MCF 10A (cell line): ENCODE measurements around the gene PCCA. TPM values are rescaled to one million over a fixed set of nuclear protein-coding genes. Genes with fewer than 3 reads are reported as not detected.

Experiments
- BruUV-seq: library from RNA; stranded (reverse); fragments of 400-500 nt; replicated peaks from 2 replicates; lab custom pipeline; 2021; lab: Mats Ljungman, UMichigan
- CTCF ChIA-PET: fragments of 300-600 bp; sonication (Branson Sonifier 250); formaldehyde crosslinking; extraction: SDS; loops from one replicate; lab custom pipeline; 2021; ENCODE audit warnings: antibody characterized with exemption, inconsistent platforms; lab: Yijun Ruan, JAX
- POLR2A ChIA-PET: fragments of 300-600, 350-650 bp; sonication (Branson Sonifier 250); formaldehyde crosslinking; extraction: SDS; loops from one replicate; lab custom pipeline; 2020; ENCODE audit warnings: antibody characterized with exemption, inconsistent platforms; lab: Yijun Ruan, JAX
- DNase-seq: peaks from one replicate; pipeline ENCODE4 v3.0.0-alpha.2; 2018; ENCODE audit not compliant: unreplicated experiment
- H3K27ac Mint-ChIP-seq: one replicate; pipeline ENCODE4 v1.8.0; 2022; ENCODE audit warnings: mild to moderate bottlenecking, low read depth, mixed read lengths; ENCODE audit not compliant: unreplicated experiment
- H3K27me3 Mint-ChIP-seq: one replicate; pipeline ENCODE4 v1.8.0; 2022; ENCODE audit warnings: mixed read lengths; ENCODE audit not compliant: insufficient read depth, unreplicated experiment
- H3K36me3 Mint-ChIP-seq: one replicate; pipeline ENCODE4 v1.8.0; 2022; ENCODE audit warnings: mild to moderate bottlenecking, moderate library complexity, mixed read lengths; ENCODE audit not compliant: insufficient read depth, unreplicated experiment
- H3K4me1 Mint-ChIP-seq: one replicate; pipeline ENCODE4 v1.8.0; 2022; ENCODE audit warnings: mixed read lengths; ENCODE audit not compliant: insufficient read depth, unreplicated experiment
- H3K4me3 Mint-ChIP-seq: one replicate; pipeline ENCODE4 v1.8.0; 2022; ENCODE audit warnings: mild to moderate bottlenecking, moderate library complexity, mixed read lengths; ENCODE audit not compliant: unreplicated experiment
- H3K9me3 Mint-ChIP-seq: one replicate; pipeline ENCODE4 v1.8.0; 2022; ENCODE audit warnings: mixed read lengths; ENCODE audit not compliant: unreplicated experiment
- intact Hi-C: fragments of 100-400 bp; cut with micrococcal nuclease; formaldehyde crosslinking; loops from 2 replicates; pipeline ENCODE4 v1.14.1; 2022
- total RNA-seq: library from RNA; stranded (reverse); gene quantifications from 2 replicates; pipeline ENCODE4 v1.2.3, GENCODE V29; 2022
- TF ChIP-seq, protein P1 (sequence below): fragments of 200-600 bp; IDR thresholded peaks from one replicate; pipeline ENCODE4 v1.8.0; 2022; ENCODE audit warnings: antibody characterized with exemption, mild to moderate bottlenecking; ENCODE audit not compliant: unreplicated experiment

PCCA gene
- total RNA-seq, 1 experiment from 2014 or later = 23.4 TPM

DNA sequence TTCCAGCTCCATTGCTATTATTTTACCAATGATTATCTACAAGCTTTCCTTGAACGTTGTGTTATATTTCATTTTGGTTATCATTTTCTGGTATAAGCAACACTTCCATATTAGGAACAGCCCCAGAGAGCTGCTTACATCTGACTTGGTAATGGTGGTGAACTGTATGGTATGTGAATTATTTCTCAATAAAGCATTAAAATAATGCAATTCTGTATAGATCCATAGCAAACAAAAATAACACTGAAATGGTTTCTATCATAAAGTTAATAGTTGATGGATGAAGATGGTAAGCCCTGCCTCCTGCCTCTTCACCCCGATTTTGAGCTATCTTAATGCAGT, 472.2 kb downstream of the PCCA start:
- ChIA-PET CTCF (interaction anchor here (0.6 to 2.0 kb wide), 6 partner anchors 9 to 563 kb away, joined by 3 to 7 read pairs (median 4); no protein-coding TSS in a partner anchor), POLR2A (no interaction called here)
- Mint-ChIP-seq H3K27ac (no peak overlapping the region), H3K9me3 (no peaks in the 10 kb centered on the region), H3K27me3 (no peaks in the 10 kb centered on the region), H3K4me3 (no peak overlapping the region), H3K36me3 (no peaks in the 10 kb centered on the region), H3K4me1 (no peaks in the 10 kb centered on the region)
- TF ChIP-seq, protein P1, sequence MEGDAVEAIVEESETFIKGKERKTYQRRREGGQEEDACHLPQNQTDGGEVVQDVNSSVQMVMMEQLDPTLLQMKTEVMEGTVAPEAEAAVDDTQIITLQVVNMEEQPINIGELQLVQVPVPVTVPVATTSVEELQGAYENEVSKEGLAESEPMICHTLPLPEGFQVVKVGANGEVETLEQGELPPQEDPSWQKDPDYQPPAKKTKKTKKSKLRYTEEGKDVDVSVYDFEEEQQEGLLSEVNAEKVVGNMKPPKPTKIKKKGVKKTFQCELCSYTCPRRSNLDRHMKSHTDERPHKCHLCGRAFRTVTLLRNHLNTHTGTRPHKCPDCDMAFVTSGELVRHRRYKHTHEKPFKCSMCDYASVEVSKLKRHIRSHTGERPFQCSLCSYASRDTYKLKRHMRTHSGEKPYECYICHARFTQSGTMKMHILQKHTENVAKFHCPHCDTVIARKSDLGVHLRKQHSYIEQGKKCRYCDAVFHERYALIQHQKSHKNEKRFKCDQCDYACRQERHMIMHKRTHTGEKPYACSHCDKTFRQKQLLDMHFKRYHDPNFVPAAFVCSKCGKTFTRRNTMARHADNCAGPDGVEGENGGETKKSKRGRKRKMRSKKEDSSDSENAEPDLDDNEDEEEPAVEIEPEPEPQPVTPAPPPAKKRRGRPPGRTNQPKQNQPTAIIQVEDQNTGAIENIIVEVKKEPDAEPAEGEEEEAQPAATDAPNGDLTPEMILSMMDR = no peak
- intact Hi-C loops = no loop called here
- no peak for DNase-seq
- no TSS peak for BruUV-seq

DNA sequence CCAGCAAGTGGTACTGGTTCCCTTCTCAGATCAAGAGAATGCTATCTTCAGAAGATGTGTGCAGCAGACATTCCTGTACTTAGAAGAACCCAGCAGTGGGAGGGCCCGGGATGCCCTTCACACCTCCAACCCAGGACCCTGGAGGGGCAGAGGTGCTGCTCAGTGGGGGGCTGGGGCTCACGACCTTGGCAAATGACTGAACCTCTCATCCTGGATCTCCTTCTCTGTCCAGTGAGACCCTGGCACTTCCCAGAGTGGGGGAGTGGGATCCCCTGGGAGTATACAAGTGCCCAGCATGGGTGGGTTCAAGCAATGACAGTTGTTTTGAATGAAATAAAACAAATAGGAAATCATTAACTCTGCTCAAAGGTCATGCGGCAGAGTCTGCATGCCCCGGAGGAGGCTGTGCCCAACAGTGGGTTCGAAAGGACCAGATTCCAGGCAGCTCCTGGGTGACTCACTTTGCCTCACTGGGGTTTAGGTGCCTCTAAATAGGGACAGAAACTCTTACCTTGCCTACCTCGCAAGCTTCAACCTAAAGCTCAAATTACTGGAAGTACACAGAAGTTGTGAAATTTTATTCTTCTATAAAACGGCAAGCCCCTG, 472.8 kb downstream of the PCCA start:
- BruUV-seq = no TSS peak
- Mint-ChIP-seq H3K4me3 (no peak overlapping the region), H3K9me3 (no peaks in the 10 kb centered on the region), H3K4me1 (peaks cover 5% of the 10 kb centered on the region), H3K27ac (no peak overlapping the region), H3K36me3 (no peaks in the 10 kb centered on the region), H3K27me3 (no peaks in the 10 kb centered on the region)
- no peak for DNase-seq
- ChIA-PET CTCF (interaction anchor here (0.6 to 2.0 kb wide), 4 partner anchors 10 to 380 kb away, joined by 4 to 7 read pairs (median 5); no protein-coding TSS in a partner anchor), POLR2A (no interaction called here)
- intact Hi-C loops = no loop called here
- TF ChIP-seq, protein P1 = no peak

DNA sequence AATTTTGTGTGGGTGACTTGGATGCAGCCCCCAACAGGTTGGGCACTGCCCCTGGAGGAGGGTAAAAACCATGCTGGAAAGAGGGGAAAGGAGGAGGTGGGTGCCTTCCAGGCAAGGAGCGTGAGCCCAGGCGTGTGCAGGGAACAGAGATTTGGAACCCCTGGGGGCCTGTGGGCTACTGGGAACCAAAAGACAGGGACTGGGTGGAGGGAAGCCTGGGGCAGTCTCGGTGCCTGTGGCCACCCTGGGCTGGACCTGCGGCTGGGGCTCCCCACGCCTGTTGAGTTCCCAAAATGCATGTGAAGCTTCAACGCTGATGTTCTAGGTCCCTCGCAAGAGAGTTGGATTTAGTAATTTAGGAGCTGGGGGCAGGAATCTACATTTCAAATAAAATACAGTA, 474.9 kb downstream of the PCCA start:
- no TSS peak for BruUV-seq
- ChIA-PET CTCF (interaction anchor here (0.6 kb wide), 1 partner anchor 908 kb away, joined by 3 read pairs; no protein-coding TSS in a partner anchor), POLR2A (no interaction called here)
- H3K27ac Mint-ChIP-seq = no peak overlapping the region
- DNase-seq = no peak
- peaks cover 9% of the 10 kb centered on the region for H3K4me1 Mint-ChIP-seq
- no peaks in the 10 kb centered on the region for H3K27me3 Mint-ChIP-seq
- TF ChIP-seq, protein P1 = no peak
- H3K4me3 Mint-ChIP-seq = no peak overlapping the region
- no peaks in the 10 kb centered on the region for H3K9me3 Mint-ChIP-seq
- intact Hi-C loops = no loop called here
- H3K36me3 Mint-ChIP-seq = no peaks in the 10 kb centered on the region

DNA sequence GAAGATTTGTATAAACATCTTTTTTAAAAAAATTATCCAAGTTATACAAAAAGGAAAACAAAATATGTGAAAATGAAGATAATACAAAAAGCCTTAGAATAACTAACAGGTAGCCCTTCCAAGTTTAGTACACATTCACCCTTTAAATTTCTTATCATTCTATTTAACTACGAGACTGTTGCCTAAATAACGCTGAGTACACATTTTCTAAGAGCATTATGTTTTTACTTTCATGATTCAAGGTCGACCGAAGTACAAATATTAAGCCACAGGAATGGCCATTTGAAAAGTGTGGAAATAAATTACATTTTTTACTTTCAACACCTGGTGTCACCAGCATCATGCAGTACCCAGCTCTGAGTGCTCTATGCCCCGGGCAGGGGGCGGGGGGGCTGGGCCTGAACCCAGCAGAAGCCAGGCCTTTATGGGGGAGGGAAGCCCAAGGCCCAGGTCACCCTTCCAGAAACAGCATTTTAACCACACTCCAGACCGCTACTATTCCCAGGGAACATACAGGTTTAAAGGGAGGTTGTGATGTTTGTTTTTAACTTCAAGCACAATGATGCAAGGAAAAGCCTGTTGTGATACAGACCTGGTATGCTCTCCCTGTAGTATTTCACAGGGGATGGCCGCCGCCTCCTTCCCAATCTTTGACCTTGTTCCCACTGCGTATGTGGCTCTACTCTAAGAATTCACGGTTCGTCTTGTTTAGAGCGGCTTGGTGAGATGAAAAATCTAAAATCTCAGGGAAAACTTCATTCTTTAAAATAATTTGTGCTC, 475.7 kb downstream of the PCCA start:
- intact Hi-C loops = no loop called here
- H3K36me3 Mint-ChIP-seq = no peaks in the 10 kb centered on the region
- no peaks in the 10 kb centered on the region for H3K27me3 Mint-ChIP-seq
- POLR2A ChIA-PET = no interaction called here
- H3K27ac Mint-ChIP-seq = no peak overlapping the region
- TF ChIP-seq, protein P1 = no peak
- no peak for DNase-seq
- no peak overlapping the region for H3K4me3 Mint-ChIP-seq
- no peaks in the 10 kb centered on the region for H3K9me3 Mint-ChIP-seq
- no TSS peak for BruUV-seq
- CTCF ChIA-PET = interaction anchor here (0.6 kb wide), 1 partner anchor 909 kb away, joined by 3 read pairs; no protein-coding TSS in a partner anchor
- H3K4me1 Mint-ChIP-seq = peaks cover 9% of the 10 kb centered on the region
